HG03442 (cell line): ENCODE measurements around the gene SORBS1.

Experiments
- ATAC-seq: cut with Tn5 transposase; IDR thresholded peaks from one replicate; pipeline ENCODE4 v1.9.1; 2021; ENCODE audit warnings: mild to moderate bottlenecking, moderate library complexity; ENCODE audit not compliant: unreplicated experiment

Gene SORBS1

GRCh38 chr10:95517536-95518454 lies 43.4 kb downstream of the SORBS1 start:
- ATAC-seq = no peak

DNA sequence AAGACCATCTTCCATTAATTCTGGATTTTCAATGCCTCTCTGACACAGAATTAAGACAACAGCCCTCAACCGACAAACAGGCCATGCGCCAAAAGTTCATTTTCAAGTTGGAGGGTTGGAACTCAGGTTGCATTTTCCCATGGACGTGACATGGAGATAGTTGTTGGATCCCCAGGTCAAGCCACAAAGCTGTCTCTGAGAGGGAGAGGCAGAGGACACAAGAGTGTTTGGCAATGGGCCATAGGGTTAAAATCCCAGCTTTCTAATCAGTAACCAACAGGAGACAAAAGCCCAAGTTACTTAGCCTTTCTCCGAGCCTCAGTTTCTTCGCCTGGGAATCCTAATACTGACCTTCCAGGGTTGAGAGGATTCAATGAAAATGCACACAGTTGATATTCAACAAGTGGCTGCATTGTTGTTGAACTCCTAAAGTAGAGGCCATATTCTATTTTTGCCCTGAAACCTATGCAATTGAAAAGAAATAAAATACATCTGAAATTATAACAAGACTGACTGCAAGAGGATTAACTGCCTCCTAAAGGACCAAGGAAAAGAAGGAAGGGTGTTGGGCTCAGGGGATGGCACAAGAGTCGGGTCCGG lies 44.3 kb downstream of the SORBS1 start:
- ATAC-seq = no peak

DNA sequence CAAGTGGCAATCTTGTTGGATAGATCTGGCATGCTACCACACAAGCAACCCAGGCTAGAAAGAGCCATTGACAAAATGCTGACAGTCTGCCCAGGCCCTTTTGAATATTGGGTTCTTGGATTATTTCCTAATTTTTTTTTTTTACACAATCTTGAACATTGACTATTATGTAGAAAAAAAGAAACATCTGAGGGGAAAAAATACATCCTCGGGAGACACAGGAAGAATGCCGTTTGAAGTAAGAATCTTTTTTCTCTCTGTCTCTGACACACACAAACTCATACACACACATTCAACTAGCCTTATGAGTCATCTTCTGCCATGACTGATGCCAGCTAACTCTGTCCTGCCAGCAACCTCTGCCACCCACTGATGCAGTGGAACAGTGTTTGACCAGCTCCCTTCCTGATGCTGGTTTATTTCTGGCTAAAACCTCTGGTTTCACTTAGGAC lies 47.2 kb downstream of the SORBS1 start:
- no peak for ATAC-seq

DNA sequence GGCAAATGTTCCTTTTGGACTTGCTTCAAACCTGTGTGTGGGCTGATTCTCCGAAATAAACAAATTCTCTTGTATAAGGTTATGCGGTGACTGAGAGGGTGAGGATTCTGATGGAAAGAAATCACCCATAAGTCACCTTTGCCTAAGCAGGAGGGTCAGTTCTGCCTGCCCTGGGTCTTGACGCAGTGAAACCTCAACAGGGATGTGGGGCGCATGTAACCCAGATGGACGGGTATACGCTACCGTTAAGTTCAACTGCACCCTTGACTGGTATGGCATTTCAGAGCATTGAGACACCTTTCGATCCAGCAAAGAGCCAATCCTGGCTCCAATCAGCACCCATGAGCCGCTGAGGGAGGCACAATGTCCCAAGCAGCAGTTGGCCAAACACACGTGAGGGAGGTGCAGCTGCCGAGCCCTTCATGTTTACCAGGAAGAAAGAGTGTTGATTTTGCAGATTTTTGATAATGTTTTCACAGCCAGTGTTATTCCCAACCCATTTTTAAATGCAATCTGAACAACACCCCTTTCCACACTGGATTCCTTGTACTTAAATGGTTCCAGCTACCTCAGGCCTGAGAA lies 48.1 kb downstream of the SORBS1 start:
- ATAC-seq = no peak

DNA sequence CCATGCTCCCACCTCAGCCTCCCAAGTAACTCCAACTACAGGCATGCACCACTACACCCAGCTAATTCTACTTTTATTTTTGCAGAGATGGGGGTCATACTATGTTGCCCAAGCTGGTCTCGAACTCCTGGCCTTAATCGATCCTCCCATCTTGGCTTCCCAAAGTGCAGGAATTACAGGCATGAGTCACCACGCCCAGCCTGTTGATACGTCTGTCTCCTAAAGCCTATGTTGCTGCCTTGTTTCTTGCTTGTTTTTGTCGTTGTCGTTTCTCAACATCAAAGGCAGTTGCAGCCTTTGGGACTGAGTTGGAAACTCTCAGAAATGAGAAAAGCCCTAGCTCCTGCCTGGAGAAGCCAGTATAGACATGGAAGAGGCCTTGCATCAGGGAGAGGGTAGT lies 49.9 kb downstream of the SORBS1 start:
- ATAC-seq = no peak

DNA sequence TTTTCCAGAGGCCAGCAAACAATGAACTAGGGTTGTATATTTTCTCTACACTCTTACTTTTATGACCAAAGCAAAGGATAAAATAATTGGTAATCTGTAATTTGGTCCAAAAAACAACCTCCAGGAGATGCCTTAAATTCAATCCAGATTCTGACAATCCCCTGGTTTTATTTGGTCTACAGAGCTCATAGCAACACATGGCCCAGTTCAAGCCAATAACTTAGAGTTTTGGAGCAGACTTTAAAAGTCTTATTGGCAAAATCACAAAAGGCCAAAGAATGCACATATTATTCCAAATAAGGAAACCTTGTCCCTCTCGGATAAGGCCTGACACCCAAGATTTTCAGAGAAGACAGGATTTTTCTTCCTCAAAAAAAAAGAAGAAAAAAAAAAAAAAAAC lies 51.9 kb downstream of the SORBS1 start:
- ATAC-seq = no peak

- ATAC-seq = no peak
Measured at GRCh38 chr10:95508730-95509129, 52.4 kb downstream of the SORBS1 start.

- ATAC-seq = no peak
Measured at GRCh38 chr10:95506056-95506737, 55.0 kb downstream of the SORBS1 start.

DNA sequence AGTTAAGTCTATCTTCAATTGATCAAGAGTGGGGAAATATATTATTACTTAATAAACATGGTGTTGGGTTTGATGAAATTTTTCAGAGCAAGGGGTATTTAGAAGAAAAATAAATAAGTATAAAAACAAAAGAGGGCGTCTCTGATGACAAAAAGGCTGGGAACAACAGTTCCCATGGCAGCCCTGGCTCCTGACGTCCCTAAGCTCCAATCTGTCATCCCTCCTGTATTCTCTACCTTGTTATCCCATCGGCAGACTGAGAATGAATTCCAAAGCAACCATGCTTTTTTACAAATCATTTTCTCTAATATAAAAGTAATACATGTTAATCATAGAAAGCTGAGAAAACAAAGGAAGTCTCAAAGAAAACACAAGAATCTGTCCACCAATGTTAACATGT lies 55.5 kb downstream of the SORBS1 start:
- ATAC-seq = no peak

DNA sequence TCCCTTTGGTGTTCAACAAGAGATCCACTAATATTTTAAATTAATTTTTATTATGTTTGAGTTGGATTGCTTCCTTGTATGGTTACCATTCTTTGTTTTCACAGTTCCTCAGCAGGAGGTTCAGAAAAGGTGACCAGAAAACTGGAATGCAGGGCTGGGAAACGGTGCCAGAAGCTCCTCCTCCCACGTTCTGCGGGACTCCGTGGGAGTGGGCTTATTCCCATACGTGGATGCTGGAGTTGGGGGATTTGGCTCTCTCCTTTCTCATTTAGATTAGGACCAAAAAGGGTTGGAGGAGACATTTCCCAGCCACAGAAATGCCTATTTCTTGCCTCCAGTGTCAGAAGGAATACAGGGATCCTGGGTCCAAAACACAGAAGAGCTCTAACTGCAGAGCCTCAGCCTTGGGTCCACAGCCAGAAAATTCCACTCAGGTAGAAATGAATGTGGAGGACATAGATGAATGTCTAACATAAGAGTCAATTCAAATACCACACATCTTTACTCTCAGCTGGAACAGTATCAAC lies 56.0 kb downstream of the SORBS1 start:
- ATAC-seq = no peak

DNA sequence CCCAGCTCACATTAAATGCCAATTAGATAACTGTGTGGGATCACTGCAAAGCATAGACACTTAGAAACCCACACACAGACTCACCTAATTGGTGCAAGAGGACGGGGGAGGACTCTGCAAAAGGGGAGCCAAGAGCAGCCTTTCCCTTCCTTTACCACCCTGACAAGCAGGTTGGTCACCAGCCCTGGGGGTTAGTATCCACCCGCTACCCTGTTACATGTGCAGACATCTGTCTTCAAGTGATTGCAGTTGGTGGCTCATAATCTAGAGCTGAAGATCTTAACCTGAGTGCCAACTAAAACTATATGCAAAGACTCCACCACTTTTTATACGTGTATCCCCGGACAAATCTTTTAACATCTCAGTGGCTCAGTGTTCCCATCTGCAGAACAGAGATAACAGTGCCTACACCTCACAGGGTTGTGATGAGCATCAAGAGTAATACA lies 56.9 kb downstream of the SORBS1 start:
- no peak for ATAC-seq

DNA sequence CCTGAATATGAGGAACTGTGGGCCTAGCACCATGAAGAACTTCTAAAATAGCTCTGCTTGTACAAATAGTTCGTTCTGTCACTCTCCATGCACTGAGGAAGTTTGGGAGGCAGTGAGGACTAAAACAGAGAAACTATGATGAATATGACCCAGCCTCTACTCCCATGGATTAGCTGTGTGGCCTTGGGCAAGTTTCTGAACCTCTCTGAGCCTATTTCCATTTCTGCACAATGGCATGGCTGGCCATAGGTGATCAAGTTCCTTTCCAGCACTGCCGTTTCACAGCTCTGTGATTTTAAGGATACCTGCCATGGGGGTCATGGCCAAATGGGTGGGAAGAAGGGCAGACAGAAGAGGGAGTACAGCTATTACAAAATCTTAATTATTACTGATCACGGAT lies 57.6 kb downstream of the SORBS1 start:
- ATAC-seq = no peak

DNA sequence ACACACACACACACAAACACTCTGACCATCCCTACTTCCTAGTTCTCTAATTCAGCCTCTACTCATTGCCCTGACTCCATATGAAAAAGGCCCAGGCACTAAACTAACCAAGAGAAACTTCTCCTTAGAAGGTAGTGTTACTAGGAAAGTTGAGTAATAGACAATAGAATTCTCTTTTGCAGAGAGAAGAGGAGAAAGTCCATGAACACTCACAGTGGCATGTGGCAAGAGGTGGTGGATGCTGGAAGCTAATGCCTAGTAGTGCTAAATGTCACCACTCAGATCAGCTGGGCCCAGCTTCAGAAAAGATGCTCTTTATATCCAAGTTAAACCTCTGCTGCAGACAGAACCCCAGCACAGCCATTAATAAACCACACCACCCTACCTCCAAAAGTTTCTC lies 58.2 kb downstream of the SORBS1 start:
- no peak for ATAC-seq

DNA sequence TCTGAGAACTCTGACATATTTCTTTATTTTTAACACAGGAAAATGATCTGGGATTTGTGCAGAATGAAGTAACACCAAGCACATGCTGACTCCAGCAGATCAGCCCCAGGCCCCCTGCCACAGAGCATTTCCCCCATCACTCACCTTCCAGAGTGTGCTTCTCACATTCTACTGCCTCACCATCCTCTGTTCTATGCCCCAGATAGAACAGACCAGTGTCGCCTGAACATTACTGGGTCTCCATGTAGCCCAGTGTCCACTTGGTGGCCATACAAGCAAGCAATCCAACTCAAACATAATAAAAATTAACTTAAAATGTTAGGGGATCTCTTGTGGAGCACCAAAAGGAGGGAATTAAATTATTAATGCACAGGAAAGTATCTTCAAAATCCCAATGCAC lies 58.8 kb downstream of the SORBS1 start:
- ATAC-seq = no peak

DNA sequence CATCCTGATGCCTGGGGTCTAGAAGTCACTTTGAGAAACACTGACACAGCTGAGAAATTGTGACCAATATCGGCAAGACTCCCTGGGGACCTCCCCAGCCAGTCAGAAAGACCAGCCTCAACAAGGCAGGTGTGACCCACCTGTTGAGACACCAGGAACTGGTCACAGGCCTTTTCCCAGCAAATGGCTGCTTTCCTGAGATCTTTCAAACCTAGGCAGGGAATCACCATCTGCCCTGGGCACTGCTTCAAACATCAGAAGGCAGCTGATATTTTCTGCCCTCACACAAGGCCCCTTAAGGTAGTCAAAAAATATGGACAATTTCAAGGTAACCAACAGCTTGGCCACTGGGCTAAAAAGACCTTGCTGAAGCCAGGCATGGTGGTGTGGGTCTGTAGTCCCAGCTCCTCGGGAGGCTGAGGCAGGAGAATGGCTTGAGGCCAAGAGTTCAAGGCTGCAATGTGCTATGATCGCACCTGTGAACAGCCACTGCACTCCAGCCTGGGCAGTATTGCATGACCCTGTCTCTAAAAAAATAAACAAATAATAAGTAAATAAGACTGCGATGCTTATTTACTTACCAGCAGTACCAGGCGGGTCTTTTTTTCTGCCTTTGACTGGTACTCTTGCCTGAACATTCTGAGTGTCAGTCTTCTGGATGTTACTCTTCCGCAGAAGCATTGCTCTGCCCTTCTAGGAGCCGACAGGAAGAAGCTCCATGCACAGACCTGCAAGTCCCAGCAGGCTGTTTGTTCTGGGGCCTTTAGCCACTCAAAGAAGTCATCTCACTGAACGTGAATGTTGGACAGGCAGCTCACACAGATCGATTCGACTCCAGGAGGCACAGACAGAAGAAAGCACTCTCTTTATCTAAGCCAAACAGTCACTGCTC lies 59.7 kb downstream of the SORBS1 start:
- ATAC-seq = no peak

GRCh38 chr10:95500649-95501048 lies 60.5 kb downstream of the SORBS1 start:
- ATAC-seq = no peak

- ATAC-seq = no peak
Measured at GRCh38 chr10:95500097-95500496, 61.1 kb downstream of the SORBS1 start.

- no peak for ATAC-seq
Measured at GRCh38 chr10:95499482-95499989, 61.6 kb downstream of the SORBS1 start.

GRCh38 chr10:95496951-95497350 lies 64.2 kb downstream of the SORBS1 start:
- ATAC-seq = no peak
